ENCODE results near the gene HSPB1.
"Not testable (repeated sequence)": the region's sequence is repeated elsewhere in the genome, so short reads cannot be mapped to it uniquely, and the experiment has no call there.

- TF ChIP-seq CTCF, POLR2A (IDR thresholded peaks at IDR 0.05): not testable (repeated sequence)
Observed at GRCh38 chr7:76309341-76310101, 7.0 kb downstream of the HSPB1 start.

Data from uterus (tissue), 2 donors.